Glomerular visceral epithelial cell (primary cell): ENCODE measurements around the gene RGS3.
"Not testable (repeated sequence)": the region's sequence is repeated elsewhere in the genome, so short reads cannot be mapped to it uniquely, and the experiment has no call there.

Experiments
- DNase-seq: peaks from one replicate; pipeline ENCODE4 v3.0.0-alpha.2; 2016; ENCODE audit errors: extremely low spot score

Gene RGS3

GRCh38 chr9:113635586-113635985, 172.1 kb downstream of the RGS3 start:
- DNase-seq: no peak

- DNase-seq: no peak
Measured at GRCh38 chr9:113636165-113636564, 172.6 kb downstream of the RGS3 start.

GRCh38 chr9:113636693-113637092, 173.2 kb downstream of the RGS3 start:
- no peak for DNase-seq

GRCh38 chr9:113638490-113638889, 175.0 kb downstream of the RGS3 start:
- no peak for DNase-seq

- DNase-seq: no peak
Measured at GRCh38 chr9:113638897-113639296, 175.4 kb downstream of the RGS3 start.

GRCh38 chr9:113639411-113639970, 176.0 kb downstream of the RGS3 start:
- not testable (repeated sequence) for DNase-seq

- DNase-seq: no peak
Measured at GRCh38 chr9:113640418-113640817, 176.9 kb downstream of the RGS3 start.

GRCh38 chr9:113641100-113641885, 177.8 kb downstream of the RGS3 start:
- DNase-seq: no peak

- DNase-seq: no peak
Measured at GRCh38 chr9:113644321-113644720, 180.8 kb downstream of the RGS3 start.

- DNase-seq: no peak
Measured at GRCh38 chr9:113645227-113645977, 181.9 kb downstream of the RGS3 start.

GRCh38 chr9:113645978-113646253, 182.4 kb downstream of the RGS3 start:
- DNase-seq: no peak

- DNase-seq: no peak
Measured at GRCh38 chr9:113646491-113646890, 183.0 kb downstream of the RGS3 start.
